NCI-H146 treated with DMSO at 0.1 percent for 48 hours (cell line): ENCODE results near the gene RNF14.

Experiments used
- DNase-seq: peaks from one replicate; lab custom pipeline; 2025; ENCODE audit not compliant: unreplicated experiment; lab: John Stamatoyannopoulos, UW

Gene RNF14

DNA sequence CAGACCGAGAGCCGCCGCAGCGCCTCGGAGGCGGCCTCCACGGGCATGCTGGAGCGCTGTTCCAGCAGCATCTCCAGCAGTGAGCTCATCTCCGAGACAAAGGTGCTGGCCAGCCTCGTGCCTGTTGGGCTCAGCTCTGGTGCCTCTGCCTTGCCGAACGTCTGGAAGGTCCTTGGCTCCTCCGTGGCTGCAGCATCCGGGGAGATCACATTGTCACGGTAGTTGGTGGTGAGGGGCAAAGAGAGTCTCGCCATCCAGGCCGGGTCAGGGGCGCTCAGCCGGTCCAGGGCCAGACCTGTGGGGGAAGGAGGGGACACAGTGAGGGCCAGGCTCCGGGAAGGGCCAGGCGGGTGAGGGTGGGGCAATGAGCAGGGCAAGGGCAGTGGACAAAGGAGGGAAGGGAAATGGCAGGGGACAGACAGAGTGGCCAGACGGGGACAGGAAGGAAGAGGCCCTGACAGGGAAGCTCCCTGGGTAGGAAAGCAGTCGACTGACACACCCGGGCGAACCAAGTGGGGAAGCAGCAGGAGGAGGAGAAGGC lies 23.3 kb upstream of the RNF14 start:
- DNase-seq, result no peak

- DNase-seq, result no peak
Measured at GRCh38 chr5:141947316-141947715, 21.6 kb upstream of the RNF14 start.

- DNase-seq, result no peak
Measured at GRCh38 chr5:141948812-141949211, 20.1 kb upstream of the RNF14 start.

DNA sequence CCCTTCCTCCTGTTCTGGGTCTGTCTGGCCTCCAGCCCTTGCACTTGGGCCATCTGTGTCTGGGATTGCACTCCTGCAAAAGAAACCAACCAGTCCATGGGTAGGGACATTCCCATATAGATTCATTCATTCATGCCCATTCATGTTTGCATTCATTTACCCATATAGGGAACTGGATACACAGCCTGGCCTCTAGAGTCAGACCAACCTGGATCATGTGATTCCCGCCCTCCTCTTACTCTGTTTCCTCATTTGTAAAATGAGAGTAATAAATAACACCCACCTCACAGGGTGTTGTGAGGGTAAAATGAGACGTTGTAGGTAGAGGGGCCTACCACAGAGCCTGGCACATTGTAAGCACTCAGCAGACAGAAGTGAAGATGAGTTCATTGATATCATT lies 19.4 kb upstream of the RNF14 start:
- no peak for DNase-seq

- DNase-seq, result no peak
Measured at GRCh38 chr5:141950207-141951005, 18.5 kb upstream of the RNF14 start.

DNA sequence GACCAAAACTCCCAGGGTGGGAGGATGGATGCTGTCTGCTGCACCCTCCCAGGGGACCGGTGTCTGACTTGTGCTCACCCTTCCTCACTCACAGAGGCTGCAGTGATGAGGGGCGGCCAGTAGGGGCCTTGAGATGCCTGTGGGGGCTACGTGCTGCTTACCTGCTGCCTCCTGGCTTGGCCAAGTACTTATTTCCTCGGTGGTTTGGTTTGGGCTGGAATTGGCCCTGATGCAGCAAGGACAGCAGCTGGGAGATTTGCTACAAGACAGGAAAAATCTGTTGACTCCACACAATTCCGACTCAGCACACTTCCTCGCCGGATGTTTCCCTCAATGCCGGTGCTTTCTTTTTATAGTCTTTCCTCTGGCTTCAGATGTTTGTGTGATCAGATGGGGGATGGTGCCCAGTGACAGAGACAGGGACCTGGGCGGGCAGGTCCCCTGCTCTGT lies 17.5 kb upstream of the RNF14 start:
- DNase-seq, result no peak

GRCh38 chr5:141952020-141952419 lies 16.9 kb upstream of the RNF14 start:
- no peak for DNase-seq

GRCh38 chr5:141954194-141954593 lies 14.7 kb upstream of the RNF14 start:
- DNase-seq, result no peak

GRCh38 chr5:141957367-141957996 lies 11.4 kb upstream of the RNF14 start:
- DNase-seq, result peak; percentile 11

DNA sequence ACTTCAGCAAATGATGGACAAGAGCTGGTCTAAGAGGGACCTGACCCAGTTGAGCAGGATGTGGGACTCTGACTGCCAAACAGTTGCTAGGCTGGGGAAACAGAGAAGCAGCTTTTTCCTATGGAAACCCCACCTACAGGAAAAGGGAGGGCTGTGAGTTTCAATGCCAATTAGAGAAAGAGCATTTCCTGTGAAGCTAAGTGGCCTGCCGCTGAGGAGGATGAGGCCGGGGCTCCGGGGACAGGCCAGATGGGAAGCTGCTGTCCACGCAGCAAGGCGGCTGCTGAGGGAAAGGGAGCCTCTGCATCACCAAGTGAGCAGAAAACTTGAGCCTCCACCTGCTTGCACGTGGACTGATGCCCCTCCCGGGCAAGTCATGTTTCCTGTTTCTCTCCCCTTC lies 10.8 kb upstream of the RNF14 start, which contains the start of gene PCDH12:
TSS of gene PCDH12 (minus strand) at position 90 of the 400 bp plus-strand sequence. CDS start 351 bp downstream, outside the sequence.
- peak; percentile 9 for DNase-seq

DNA sequence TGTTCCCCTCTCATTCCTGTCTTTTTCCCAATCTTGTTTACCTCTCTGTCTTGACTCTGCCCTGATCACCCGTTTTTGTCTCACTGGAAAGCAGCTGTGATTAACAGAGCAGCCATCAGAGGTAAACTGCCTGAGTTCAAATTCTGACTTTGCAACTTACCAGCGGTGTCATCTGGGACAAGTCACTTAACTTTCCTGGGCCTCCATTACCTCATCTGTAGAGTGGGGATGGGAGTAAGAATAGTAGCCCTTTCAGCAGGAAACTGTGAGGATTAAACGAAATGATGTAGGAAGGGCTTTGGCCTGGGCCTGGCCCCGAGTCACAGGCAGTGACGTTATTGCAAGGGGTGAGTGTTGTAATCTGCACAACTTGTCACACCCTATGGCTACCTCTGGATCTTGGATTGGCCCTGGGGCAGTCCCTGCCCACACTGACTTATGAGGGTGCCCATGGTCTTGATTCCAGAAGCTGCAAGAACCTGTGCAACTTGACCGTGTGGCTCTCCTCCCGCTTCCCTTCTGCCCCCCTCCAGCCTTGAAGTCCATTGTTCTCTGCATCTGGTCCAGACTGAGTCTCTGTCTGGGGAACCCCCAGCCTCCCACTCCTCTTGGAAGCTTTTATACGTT lies 10.2 kb upstream of the RNF14 start:
- no peak for DNase-seq

GRCh38 chr5:141960018-141960417 lies 8.9 kb upstream of the RNF14 start:
- DNase-seq, result no peak

- DNase-seq, result peak; percentile 18
Measured at GRCh38 chr5:141960449-141961323, 8.2 kb upstream of the RNF14 start.

GRCh38 chr5:141961466-141961865 lies 7.4 kb upstream of the RNF14 start:
- no peak for DNase-seq

DNA sequence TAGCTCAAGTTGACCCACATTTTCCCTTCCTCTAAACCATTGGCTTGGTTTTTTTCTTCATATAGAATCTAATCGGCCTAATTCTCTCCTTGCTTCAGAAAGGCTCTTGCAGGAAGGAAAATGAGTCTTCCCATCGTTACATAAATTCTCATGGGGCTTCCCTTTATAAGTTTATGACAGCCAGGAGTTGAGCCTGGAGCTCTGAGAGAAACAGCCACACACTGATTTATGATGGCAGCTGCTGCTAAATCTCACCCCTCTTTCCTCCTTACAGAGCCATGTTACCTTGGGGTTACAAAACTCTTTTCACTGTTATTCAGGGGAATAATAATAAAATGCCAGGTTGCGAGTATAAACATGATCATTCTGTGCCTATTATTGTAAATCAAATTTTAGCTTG lies 5.2 kb upstream of the RNF14 start:
- no peak for DNase-seq

DNA sequence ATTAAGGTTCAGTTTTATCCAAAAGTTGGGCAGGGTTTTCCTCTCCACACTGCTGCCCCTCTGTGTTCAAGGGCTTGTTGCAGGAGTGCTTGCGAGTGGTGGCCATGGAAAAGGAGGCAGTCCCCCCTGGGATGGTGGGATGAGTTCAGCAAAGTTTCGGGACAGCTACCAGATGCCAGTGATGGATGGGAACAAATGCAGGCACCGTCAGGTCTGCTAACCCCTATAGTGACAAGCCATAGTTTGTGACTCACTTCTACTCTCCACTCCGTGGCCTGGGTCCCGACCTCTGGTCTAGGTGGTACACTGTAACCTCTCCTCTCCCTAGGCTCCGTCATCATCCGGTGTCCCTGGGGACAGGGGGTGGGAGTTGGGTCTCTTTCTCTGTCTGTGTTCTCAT lies 3.8 kb upstream of the RNF14 start:
- no peak for DNase-seq

DNA sequence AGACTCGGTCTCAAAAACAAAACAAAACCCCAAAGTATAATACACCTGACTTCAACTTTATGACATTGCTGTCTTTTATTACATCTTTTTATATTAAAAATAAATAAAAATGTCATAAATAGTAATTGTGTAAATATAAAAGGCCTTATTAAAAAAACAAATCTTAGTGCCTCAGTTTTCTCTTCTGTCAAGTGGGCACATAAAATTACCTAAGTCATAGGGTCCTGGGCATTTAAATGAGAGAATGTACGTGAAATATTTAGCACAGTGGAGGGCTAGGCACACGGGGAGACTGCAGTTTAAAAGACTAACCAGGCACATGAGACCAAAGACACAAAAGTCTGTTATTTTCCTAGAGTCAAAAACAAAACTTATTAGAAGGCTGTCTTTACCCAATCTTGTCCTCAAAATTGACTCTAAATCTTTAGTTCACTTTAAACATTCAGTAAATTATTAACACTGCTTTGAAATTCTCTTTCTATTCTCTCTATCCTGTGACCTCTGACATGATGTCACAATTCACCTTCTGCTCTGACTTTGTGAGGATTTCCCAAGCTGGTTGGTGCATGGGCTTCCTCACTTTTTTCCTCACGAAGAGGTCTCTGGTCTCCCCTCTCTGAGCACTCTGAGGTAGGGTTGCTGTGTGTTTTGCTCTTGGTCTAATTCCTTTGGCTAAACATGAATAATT lies 2.5 kb upstream of the RNF14 start:
- DNase-seq, result no peak

GRCh38 chr5:141966963-141967333 lies 2.0 kb upstream of the RNF14 start:
- no peak for DNase-seq

GRCh38 chr5:141969783-141970771 lies 1.2 kb downstream of the RNF14 start:
- DNase-seq, result no peak
